CD4-positive, alpha-beta T cell treated with Interleukin-12 subunit alpha and Interleukin-12 subunit beta, for 1 hour (primary cell): ENCODE measurements around the gene GAD2.

Source experiments
- DNase-seq: peaks from one replicate; pipeline ENCODE4 v3.0.0-alpha.2; 2020

GAD2 gene

DNA sequence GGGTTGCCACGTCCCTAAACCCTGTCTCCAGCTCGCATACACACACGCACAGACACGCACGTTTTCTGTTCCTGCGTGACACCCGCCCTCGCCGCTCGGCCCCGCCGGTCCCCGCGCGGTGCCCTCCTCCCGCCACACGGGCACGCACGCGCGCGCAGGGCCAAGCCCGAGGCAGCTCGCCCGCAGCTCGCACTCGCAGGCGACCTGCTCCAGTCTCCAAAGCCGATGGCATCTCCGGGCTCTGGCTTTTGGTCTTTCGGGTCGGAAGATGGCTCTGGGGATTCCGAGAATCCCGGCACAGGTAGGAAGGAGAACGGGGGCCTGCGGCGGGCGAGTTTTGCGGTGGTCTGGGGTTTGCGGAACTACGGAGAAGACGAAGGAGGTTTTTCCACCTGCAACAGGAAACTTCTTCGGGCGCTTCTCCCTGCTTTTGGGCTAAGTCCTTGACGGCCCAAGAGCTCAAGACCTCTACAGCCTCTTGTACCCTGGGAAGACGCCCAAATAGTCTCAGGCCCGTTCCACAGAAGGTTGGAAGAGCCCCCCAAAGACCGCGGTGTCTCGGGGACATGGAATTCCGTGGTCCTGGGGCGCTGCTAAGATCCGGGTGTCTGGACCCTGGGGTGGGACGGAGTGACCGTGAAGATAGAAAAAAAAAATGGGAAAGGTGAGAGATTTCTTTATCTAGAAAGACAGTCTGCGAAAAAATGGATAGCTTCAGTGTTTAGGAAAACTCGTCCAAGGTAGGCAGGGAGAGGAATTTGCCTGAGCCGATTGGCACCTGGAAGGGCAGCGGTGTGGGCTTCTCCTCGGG is at the start of gene GAD2:
GAD2 (plus strand) TSS at position 190 of the 811 bp plus-strand sequence; CDS start at position 226, 36 bp downstream.
- no peak for DNase-seq

DNA sequence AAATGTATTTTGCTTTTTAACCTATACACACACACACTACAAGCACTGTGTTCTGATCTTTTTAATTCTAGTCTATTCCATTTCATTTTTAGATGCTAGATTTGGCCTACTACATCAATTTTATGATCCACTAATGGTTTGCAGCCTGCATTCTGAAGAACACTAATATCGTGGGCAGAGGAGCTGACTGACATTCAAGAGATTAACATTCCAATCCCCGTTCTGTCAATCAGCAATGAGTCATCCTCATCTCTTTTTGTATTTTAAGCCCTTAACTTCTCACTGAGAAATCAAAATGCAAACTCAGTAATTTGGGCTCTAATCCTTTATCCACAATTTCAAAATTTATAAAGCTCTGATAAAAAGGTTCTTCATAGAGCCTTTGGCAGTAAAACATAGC is 47.1 kb upstream of the GAD2 start:
- no peak for DNase-seq

DNA sequence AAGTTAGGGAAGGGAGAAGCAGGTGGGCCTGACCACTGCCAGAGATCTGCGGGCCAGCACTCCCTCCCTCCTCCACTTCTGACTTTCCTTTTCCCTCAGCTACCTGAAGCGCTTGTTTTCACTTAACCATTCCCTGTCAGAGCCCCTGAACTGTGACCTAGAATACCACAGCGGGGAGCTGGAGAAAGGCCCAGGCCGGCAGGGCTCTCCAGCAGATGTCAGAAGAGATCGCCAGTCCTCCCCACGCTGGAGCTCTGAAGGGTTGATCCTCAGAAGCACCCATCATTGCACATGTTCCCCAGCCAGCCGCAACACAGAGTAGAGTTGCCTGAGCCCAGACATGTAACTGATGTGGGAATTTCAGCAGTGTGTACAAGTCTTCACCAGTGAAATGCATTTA is 44.4 kb upstream of the GAD2 start:
- DNase-seq, result no peak

DNA sequence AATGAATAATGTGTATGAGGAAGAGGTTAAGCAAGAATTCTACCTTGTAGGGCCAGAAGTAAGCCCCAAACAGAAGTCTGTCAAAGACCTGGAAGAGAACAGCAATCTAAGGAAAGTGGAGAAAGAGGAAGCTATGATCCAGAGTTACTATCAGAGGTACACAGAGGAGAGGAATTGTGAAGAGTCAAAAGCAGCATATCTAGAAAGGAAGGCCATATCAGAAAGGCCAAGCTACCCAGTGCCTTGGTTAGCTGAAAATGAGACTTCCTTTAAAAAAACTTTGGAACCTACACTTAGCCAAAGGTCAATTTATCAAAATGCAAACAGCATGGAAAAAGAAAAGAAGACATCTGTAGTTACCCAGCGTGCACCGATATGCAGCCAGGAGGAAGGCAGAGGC is 42.7 kb upstream of the GAD2 start:
- DNase-seq, result no peak

DNA sequence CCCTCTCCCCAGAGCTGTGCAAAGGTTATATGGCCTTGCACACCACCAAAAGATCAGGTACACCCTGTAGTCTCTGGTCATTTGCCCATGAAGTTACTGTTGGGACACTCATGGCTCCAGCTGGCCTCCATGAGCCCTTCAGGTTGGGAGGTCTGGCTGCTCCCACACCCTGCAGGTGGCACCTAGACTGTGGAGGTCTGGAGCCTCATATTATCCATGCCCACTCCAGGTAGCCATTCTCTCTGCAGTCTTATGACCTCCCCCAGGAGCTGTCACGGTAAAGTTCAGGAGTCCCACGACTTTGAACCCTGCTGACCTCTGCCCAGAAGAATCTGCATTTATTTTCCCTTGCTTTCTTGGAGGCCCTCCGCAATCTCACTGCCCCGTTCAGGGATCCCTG is 39.2 kb upstream of the GAD2 start:
- DNase-seq, result no peak

DNA sequence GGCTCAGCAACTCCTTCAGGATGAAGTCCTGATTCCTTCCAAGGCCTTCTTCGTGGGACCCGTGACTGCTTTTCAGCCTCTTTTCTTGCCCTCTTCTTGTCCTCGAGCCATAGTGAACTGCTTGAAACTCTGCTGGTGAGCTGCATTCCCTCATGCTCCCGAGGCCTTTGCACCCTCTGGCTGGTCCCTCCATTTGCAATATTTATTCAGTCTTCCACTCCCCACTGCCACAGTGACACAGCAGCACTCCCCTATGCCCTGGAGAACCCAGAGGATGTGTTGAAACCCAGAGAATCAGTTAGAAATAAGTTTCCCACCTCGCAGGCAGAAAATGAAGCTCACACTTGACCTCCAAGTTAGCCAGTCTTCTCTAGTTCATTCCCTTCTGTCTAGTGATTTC is 22.3 kb upstream of the GAD2 start:
- DNase-seq, result no peak

DNA sequence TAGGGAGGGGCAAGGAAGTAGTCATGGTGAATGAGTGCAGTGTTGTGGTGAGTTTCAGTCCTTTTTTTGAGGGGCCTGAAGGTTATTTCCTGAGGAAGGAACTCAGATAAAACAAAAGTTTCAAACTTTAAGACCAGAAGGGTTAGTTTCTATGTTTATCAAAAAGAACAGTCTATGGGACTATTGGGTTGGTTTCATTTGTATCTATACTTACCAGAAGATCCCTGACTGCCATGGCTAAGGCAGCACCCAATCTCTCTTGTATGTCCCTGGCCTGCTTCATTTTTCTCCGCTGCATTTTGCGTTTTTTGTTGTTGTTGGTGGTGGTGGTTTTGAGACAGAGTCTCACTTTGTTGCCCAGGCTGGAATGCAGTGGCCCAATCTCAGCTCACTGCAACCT is 19.3 kb upstream of the GAD2 start:
- no peak for DNase-seq

DNA sequence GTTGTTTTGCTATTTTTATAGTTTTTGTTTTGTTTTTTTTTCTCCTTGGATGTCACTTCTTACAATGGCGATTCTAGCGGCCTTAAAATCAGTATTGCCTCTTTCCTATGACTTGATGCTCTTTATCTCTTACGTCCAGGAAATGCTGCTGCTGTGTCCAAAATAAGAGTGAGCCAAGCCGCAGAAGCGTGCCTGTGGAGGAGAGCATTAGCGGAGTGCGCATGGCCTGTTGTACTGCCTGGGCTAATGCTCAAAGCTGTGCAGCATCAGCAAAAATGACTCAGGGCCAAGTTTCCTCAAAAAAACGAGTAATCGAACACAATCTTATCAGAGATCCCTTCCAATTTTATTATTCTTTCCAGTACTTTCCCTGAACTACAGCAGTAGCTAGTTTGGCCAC is 18.5 kb upstream of the GAD2 start:
- no peak for DNase-seq

DNA sequence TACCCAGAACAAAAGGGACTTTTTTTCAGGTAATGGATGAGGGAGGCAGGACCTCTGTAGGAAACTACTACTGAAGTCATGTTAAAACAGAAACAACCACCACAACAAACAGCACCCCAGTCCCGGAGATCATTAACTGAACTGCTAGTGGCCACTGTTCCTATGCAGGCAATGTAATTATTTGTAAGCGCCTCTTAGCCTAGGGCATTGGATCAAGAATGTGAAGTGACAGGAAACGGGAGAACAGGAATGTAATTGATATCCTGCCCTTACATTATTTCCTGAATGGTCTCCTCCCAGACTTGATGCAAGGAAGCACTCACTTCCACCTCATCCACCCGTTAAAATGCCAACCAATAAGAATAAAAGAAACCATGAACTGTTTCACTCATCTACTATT is 16.7 kb upstream of the GAD2 start:
- DNase-seq, result no peak

DNA sequence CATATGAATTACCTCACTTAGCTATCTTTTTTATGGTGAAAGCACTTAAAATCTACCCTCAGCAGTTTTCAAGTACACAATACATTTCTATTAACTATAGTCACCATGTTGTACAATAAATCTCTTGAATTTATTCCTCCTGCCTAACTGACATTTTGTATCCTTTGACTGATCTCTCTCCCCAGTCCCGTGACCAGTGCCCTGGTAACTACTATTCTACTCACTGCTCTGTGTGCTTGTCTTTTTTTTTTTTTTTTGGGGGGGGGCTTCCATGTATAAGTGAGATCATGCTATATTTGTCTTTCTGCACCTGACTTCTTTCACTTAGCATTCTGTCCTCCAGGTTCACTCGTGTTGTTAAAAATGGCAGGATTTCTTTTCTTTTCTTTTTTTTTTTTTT is 11.4 kb upstream of the GAD2 start:
- no peak for DNase-seq

DNA sequence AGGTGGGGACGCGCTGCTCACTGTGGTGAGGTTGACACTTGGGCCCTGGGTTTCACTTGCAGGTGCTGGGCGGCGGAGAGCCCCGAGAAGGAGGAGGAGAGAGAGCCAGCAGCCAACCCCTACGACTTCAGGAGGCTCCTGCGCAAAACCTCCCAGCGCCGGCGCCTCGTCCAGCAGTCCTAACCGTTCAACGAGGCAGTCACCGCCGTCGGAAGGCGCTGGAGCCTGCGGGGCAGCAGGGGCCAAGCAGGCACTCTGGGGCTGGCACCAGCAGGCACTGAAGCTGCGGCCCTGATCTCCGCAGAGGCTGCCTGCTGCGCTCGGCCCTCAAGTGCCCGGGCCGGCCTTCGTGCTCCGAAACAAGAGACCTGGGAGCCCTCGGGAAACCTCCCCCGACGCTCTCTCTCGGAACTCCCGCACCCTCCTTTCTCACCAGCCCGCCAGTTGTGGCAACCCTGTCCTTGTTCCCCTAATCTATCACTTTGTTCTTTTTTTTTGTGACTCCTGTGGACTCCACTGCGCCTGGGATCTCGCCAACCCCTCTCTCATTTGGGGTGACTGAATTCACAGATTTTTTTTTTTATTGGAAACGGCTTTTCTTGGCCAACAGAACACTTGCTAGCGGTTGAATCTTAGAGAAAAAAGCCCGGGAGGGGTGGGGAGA is 4.7 kb upstream of the GAD2 start:
- DNase-seq, result no peak

DNA sequence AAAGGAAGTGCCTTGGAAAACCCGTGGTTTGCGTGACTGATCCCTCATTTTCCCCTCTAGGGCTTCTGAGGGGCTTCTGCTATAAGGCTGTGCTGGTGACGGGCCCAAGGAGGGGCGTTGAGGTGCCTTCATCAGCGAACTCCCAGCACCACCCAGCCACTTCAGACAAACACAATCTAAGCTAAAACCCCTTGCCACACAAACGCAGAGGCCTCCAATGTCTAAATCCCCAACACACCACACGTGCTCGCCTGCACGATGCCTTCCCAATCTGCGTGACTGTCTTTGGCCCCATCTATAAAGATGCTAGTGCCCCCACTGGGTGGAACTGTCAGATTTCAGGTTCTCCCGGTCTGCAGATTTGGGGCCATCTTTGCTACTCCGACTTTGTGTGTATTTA is 4.1 kb upstream of the GAD2 start:
- DNase-seq, result no peak

DNA sequence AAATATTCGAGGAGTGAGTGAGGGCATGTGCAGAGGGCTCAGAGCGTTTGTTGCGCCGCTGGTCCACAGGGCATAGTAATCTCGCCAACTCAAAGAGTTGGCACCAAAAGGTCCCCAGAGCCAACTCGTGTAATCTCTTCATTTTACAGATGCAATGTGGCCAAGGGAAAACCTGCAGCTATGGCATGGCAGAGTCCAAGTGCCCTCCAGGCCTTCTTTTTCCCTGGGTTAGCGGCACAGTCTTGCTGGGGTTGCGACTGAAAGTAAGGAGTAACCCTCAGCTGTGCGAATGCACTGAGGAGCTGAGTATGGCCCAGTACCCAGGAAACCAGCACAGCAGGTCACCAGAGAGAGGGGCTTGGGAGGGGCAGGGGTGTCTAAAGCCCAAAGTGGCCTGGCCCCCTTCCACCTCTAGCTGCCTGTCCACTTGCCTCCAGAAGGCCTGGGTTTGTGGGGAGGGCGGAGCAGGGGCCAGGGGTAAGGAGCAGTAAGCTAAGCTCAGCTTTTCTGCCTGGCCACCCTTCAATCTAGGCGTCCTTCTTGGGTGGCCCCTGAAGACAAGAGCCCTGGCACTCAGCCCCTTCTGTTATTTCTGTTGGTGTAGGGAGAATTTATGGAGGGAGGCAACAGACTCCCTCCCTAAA is 3.3 kb upstream of the GAD2 start:
- no peak for DNase-seq

DNA sequence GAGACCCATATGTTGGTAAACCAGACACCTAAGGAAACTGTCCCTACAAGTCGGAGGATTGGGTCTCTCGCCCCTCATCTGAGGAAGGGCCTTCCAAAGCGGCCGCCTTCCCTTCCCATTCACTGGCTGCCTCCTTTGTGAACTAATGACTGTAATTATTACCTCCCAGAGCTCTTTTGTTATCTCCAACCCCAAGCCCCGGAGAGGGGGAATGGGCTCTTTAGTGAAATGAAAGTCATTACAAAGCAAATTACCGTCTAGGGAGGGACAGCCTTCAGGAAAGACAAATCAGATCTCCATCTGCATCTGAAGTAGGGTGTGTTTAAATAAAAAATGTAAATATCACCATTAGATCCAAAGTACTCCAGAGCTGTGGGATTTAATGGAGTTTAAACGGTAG is 2.6 kb upstream of the GAD2 start:
- no peak for DNase-seq

DNA sequence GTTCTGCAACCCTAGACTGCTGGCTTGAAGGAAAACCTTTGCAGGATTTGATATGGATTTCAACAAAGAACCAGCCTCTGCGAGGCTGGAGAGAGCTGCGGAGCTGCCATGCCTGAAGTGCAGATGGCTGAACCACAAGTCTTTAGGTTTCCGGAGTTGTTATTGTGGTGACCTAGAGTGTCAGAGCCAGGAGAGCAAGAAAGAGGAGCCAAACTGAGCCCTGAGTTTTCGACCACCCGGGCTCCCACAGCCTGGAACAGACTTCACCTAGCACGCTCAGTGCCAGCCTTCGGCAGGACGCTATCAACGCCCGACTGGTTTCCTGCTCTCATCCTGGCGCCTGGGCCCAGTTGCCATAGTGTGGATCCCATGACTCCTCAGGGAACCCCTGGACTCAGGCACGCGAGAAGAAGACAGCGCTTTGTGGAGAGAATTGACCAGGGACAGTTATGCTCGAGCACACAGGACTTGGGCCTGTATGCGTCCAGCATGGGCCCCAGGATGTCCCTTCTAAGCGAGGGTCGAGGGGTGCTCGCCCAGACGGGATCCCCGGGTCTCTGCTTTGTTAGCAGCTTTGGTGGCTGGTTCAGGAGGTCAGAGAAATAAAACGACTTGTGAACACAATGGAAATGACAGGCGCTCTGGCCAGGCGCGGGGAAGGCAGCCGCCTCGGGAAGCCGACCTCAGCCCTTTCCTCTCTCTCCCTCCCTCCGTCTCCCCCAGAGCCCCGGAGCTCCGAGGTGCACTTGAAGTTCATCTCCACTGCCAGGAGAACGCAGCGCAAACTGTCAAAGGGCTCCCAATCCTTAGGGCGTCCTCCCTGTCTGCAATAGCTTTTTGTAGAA is 1.8 kb upstream of the GAD2 start:
- no peak for DNase-seq

DNA sequence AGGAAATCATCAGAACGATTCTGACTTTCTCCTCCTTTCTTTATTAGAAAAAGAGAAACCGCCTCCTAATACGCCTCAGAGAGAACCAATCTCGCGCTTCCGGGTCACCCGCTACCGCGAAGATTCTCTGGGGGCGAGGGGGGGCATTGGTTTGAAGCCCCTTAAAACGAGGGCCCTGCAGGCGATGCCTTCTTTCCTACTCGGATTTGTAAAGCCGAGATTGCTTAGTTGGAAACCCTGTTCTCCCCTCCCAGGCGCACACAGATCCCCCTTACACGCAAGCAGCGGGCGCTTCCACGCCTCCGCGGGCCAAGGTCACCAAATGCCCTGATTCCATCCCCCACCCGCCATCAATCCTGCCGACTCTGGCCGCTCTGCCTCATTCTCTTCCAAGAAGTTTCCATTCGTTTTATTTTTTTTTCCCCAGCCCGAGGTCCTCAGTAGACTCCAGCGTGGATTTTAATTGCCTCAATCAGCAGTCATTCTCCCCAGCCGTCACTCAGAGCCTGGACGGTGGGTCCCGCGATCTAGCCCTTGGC is 1.1 kb upstream of the GAD2 start:
- no peak for DNase-seq

DNA sequence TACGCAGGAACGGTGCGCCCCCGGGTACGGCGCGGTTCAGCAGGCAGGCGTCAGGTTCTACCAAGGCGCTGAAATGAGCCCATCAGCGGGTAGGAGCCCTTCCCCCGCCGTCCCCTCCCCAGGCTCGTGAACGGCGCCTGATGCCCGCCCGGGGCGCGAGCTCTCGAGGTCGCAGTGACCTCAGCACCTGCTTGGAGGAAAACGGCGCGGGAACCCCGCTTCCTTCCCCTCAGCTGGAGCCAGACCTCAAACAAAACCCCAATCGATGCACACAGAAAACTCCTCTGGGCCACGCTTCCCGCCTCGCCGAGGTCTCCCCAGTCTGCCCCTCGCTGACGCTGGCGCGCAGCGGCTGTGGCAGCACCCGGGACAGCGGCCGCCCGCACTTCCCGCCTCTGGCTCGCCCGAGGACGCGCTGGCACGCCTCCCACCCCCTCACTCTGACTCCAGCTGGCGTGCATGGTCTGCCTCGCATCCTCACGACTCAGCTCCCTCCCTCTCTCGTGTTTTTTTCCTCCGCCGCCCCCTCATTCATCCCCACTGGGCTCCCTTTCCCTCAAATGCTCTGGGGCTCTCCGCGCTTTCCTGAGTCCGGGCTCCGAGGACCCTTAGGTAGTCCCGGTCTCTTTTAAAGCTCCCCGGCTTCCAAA is 514 bp upstream of the GAD2 start:
- no peak for DNase-seq

DNA sequence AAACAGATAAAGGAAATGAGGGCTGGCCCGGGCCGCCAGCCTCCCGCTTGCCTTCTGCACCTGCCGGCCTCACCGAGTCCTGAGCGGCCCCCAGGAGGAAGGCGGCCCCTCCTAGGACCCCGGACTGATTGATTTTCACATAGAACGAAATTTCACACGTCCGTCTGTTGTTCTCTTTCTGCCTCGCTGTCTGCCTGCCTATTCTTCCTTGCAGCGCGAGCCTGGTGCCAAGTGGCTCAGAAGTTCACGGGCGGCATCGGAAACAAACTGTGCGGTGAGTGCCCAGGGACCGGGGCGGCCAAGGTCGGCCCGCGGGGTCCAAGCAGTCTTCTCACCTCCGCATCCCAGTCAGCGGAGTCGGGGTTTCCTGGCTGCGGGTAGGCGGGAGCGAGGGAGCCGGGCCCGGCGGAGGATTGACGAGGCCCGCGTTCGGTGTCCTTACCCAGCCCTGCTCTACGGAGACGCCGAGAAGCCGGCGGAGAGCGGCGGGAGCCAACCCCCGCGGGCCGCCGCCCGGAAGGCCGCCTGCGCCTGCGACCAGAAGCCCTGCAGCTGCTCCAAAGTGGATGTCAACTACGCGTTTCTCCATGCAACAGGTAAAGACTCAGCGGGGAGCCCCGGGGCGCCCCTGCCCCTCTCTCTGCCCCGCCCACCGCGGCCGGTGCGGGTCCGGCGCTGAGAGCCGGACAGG is 967 bp downstream of the GAD2 start:
- DNase-seq, result no peak

DNA sequence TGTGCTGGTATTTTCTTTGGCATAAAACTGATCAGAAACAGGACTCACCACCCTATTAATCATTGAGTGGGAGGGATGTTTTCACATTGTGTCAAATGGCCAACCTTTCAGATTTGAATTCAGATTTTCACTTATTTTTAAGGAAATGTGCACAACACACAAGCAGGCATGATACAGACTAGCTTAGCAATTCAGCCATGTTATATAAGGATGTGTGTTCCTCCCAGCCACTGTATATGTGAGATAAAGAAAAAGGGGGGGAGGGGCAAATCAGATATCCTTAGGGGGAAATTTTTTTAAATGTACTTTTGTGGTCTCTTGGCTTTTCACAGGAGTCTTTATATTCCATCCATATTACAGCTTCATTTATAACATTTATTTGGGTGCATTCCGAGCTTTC is 3.1 kb downstream of the GAD2 start:
- no peak for DNase-seq

DNA sequence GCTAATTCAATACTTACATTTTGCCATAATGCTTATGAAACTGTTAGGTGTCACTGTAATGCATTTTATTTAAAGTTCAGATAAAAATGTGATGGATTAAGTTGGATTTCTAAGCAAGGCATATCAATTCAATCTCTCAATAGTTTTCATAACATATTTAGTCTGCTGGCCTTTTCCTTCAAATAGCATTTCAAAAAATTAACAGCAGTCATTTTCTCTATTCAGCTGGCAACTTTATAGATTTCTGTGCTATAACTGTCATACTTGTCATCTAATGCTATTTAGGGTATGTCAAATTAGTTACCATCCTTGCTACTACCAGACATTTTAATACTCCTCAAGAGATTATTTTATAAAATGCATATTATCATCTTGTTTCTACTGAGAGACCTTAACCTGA is 4.3 kb downstream of the GAD2 start:
- no peak for DNase-seq

DNA sequence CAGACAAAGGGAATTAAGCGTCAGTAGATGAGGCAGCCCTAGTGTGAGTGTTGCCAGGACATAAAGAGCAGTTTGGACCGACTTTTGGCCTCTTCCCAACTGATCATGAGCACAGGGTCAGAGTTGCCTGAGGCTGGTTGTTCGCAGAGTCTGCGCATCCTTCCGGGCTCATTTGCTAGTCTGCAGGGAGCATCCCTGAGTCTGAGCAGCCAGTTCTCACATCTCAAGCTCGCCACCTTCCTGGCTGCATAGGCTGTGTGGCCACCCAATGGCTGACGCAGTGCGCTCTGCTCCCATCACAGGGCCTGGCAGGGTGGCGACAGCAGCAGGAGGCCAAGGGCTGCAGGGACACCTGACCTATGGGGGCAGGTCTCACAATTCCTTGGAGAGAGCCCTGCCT is 5.0 kb downstream of the GAD2 start:
- no peak for DNase-seq

DNA sequence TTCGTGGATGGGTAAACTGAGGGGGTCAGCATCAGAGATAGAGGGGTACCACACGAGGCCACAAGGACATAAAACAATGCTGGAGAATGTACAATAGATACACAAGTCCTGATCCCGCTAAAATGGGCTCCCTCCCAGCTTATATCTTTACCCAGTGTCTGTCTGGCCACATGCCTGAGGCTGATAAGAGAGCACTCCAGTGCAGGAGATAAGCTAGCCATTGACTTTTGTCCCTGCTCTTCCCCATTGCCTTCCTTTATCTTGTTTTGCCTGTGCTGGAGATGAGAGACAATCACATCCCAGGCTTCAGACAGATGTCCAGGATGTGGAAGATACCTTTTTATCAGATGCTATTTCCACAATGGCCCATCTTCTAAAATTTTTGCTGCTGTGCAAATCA is 6.0 kb downstream of the GAD2 start:
- no peak for DNase-seq
